Keratinocyte (primary cell): ENCODE results near the gene ARHGAP24. TPM values are rescaled to one million over a fixed set of nuclear protein-coding genes. Genes with fewer than 3 reads are reported as not detected.

Experiments
- DNase-seq: peaks from one replicate; pipeline ENCODE4 v3.0.0-alpha.2; 2011; ENCODE audit warnings: low read depth, missing footprints, low spot score
- FAIRE-seq: peaks from 2 replicates; lab custom pipeline; 2011; peaks lifted over from hg19 to GRCh38; lab: Jason Lieb, UNC
- H2AFZ ChIP-seq: 2 replicates; pipeline ENCODE4 v1.6.0; 2012; ENCODE audit warnings: low read length, control low read depth, inconsistent platforms; ENCODE audit not compliant: control insufficient read depth
- H3K27ac ChIP-seq: 2 replicates; pipeline ENCODE4 v1.5.1; 2011; ENCODE audit warnings: low read length; ENCODE audit not compliant: control insufficient read depth, insufficient read depth
- H3K27me3 ChIP-seq: 3 replicates; pipeline ENCODE4 v1.6.0; 2011; ENCODE audit warnings: low read length; ENCODE audit not compliant: control insufficient read depth, insufficient read depth; ENCODE audit errors: extremely low read depth
- H3K36me3 ChIP-seq, 2 experiments: 2 replicates in 1 of 2; 3 replicates in 1 of 2; pipeline ENCODE4 v1.5.1; 2011; ENCODE audit warnings: low read length in 2 of 2, mild to moderate bottlenecking in 1 of 2; ENCODE audit not compliant: control insufficient read depth in 2 of 2, insufficient read depth in 2 of 2; ENCODE audit errors: extremely low read depth in 1 of 2
- H3K4me1 ChIP-seq: 3 replicates; pipeline ENCODE4 v1.5.1; 2011; ENCODE audit warnings: low read length; ENCODE audit not compliant: control insufficient read depth, insufficient read depth; ENCODE audit errors: extremely low read depth
- H3K4me2 ChIP-seq: 3 replicates; pipeline ENCODE4 v1.6.0; 2011; ENCODE audit warnings: low read depth, low read length; ENCODE audit not compliant: control insufficient read depth, insufficient read depth; ENCODE audit errors: extremely low read depth
- H3K4me3 ChIP-seq, 3 experiments: fragments of 200-600 bp in 1 of 3; sonication (generic) in 1 of 3; 2 replicates in 2 of 3; 3 replicates in 1 of 3; pipeline ENCODE4 v1.5.1; 2011 to 2016; ENCODE audit warnings: low read length in 3 of 3, mild to moderate bottlenecking in 3 of 3, control low read depth in 2 of 3, inconsistent platforms in 1 of 3, low read depth in 1 of 3, mixed read lengths in 1 of 3, mixed run types in 1 of 3, moderate library complexity in 1 of 3; ENCODE audit not compliant: control insufficient read depth in 2 of 3, insufficient read depth in 2 of 3; ENCODE audit errors: extremely low read depth in 1 of 3
- H3K79me2 ChIP-seq: 2 replicates; pipeline ENCODE4 v1.6.0; 2012; ENCODE audit warnings: low read length; ENCODE audit not compliant: control insufficient read depth, insufficient read depth
- H3K9ac ChIP-seq: 3 replicates; pipeline ENCODE4 v1.6.0; 2011; ENCODE audit warnings: low read length; ENCODE audit not compliant: control insufficient read depth, insufficient read depth; ENCODE audit errors: extremely low read depth
- H3K9me1 ChIP-seq: 3 replicates; pipeline ENCODE4 v1.6.0; 2011; ENCODE audit warnings: low read length; ENCODE audit not compliant: control insufficient read depth, insufficient read depth; ENCODE audit errors: extremely low read depth
- H3K9me3 ChIP-seq: 2 replicates; pipeline ENCODE4 v1.5.1; 2012; ENCODE audit warnings: low read depth, low read length; ENCODE audit not compliant: control insufficient read depth
- H4K20me1 ChIP-seq: 3 replicates; pipeline ENCODE4 v1.6.0; 2011; ENCODE audit warnings: low read length; ENCODE audit not compliant: control insufficient read depth, insufficient read depth; ENCODE audit errors: extremely low read depth
- EZH2 ChIP-seq: IDR thresholded peaks from one replicate; pipeline ENCODE4 v1.6.1; 2012; ENCODE audit warnings: inconsistent platforms, mild to moderate bottlenecking, low read length, moderate library complexity
- dilution Hi-C: fragments of 300-500 bp; cut with MboI; formaldehyde crosslinking; loops from one replicate; pipeline ENCODE4 v1.7.0; 2020; ENCODE audit warnings: low sequenced_read_pairs; ENCODE audit not compliant: extremely low pct_ligation_motif_present
- polyA plus RNA-seq, 5 experiments: library from polyadenylated mRNA; depleted of rRNA in 3 of 5; stranded (reverse) in 3 of 5; stranded (forward) in 1 of 5; unstranded in 1 of 5; fragments of >200 nt; gene quantifications; 1 replicate in 1 of 5; 2 replicates in 3 of 5; 3 replicates in 1 of 5; pipeline versions ENCODE4 v1.2.1 to v1.2.3, GENCODE V29; 2011 to 2012; ENCODE audit warnings: missing spikeins in 2 of 5, low read depth in 1 of 5, low replicate concordance in 1 of 5
- TF ChIP-seq, protein P1 (sequence below), 3 experiments: IDR thresholded peaks in 1 of 3; conservative IDR thresholded peaks in 1 of 3; optimal IDR thresholded peaks in 1 of 3; 2 replicates in 2 of 3; 3 replicates in 1 of 3; pipeline versions ENCODE3 to v1.5.1; 2011; ENCODE audit warnings: low read length in 3 of 3, mild to moderate bottlenecking in 3 of 3, moderate library complexity in 2 of 3, control low read depth in 1 of 3, inconsistent platforms in 1 of 3; ENCODE audit not compliant: insufficient read depth in 2 of 3; ENCODE audit errors: extremely low read depth in 1 of 3

The ARHGAP24 gene
- polyA plus RNA-seq, 1 donor (not counting 4 experiments of a cell fraction or from before 2014, with no cell fraction given), result 0.87 TPM

DNA sequence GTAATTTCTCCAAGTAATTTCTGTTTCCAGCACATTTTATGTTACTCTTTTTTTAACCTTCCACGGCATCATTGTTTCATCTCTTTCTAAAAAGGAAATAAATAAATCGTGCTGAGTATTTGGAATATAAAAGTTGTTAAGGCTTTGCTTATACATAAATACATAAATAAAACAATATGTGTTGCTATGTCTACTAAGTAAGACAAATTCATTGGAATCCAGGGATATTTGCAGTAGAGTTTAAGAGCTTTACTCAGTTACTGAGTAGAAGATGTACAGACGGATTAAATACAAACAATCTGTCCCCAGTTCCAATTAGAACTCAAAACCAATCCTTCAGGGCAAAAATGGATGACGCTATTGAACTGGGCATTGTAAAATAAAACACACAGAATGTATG, 1.4 kb downstream of the ARHGAP24 start:
- no peaks in the 10 kb centered on the region for H3K9me1 ChIP-seq
- H3K9me3 ChIP-seq, result no peaks in the 10 kb centered on the region
- DNase-seq (no peak), FAIRE-seq (no peak)
- no peak for TF ChIP-seq EZH2
- TF ChIP-seq, protein P1, sequence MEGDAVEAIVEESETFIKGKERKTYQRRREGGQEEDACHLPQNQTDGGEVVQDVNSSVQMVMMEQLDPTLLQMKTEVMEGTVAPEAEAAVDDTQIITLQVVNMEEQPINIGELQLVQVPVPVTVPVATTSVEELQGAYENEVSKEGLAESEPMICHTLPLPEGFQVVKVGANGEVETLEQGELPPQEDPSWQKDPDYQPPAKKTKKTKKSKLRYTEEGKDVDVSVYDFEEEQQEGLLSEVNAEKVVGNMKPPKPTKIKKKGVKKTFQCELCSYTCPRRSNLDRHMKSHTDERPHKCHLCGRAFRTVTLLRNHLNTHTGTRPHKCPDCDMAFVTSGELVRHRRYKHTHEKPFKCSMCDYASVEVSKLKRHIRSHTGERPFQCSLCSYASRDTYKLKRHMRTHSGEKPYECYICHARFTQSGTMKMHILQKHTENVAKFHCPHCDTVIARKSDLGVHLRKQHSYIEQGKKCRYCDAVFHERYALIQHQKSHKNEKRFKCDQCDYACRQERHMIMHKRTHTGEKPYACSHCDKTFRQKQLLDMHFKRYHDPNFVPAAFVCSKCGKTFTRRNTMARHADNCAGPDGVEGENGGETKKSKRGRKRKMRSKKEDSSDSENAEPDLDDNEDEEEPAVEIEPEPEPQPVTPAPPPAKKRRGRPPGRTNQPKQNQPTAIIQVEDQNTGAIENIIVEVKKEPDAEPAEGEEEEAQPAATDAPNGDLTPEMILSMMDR (optimal IDR thresholded peaks at IDR 0.05 in 1 of 3, IDR thresholded peaks at IDR 0.05 in 1 of 3, conservative IDR thresholded peaks at IDR 0.05 in 1 of 3; ENCODE audit: extremely low read depth in 1 of 3, insufficient read depth in 2 of 3, low read length in 3 of 3), result no peak
- no peaks in the 10 kb centered on the region for H3K36me3 ChIP-seq
- no peak overlapping the region for H3K27ac ChIP-seq
- no peak overlapping the region for H2AFZ ChIP-seq
- H3K9ac ChIP-seq, result no peak overlapping the region
- no peak overlapping the region for H3K4me3 ChIP-seq
- no peaks in the 10 kb centered on the region for H3K79me2 ChIP-seq
- H3K4me2 ChIP-seq, result no peak overlapping the region
- no peaks in the 10 kb centered on the region for H4K20me1 ChIP-seq
- dilution Hi-C loops, result no loop called here
- no peaks in the 10 kb centered on the region for H3K27me3 ChIP-seq
- H3K4me1 ChIP-seq, result peaks cover 4% of the 10 kb centered on the region

- TF ChIP-seq, protein P1 (optimal IDR thresholded peaks at IDR 0.05 in 1 of 3, IDR thresholded peaks at IDR 0.05 in 1 of 3, conservative IDR thresholded peaks at IDR 0.05 in 1 of 3; ENCODE audit: extremely low read depth in 1 of 3, insufficient read depth in 2 of 3, low read length in 3 of 3), result no peak
- no peak for TF ChIP-seq EZH2
- Histone ChIP-seq H3K27ac (no peak overlapping the region), H3K9me1 (no peaks in the 10 kb centered on the region), H3K79me2 (no peaks in the 10 kb centered on the region), H2AFZ (no peak overlapping the region), H3K4me2 (no peak overlapping the region), H4K20me1 (no peaks in the 10 kb centered on the region), H3K4me3 (no peak overlapping the region), H3K27me3 (no peaks in the 10 kb centered on the region), H3K4me1 (peaks cover 4% of the 10 kb centered on the region), H3K9me3 (no peaks in the 10 kb centered on the region), H3K36me3 (no peaks in the 10 kb centered on the region), H3K9ac (no peak overlapping the region)
- dilution Hi-C loops, result no loop called here
- FAIRE-seq (no peak), DNase-seq (no peak)
Measured at GRCh38 chr4:85477534-85477933, 2.6 kb downstream of the ARHGAP24 start.
